Bone marrow (tissue), 2 donors: Measurements from ENCODE around the gene CTIF.

Experiments used
- DNase-seq, 2 donors: peaks; one replicate each; lab custom pipeline; 2025; lab: John Stamatoyannopoulos, UW

The CTIF gene

GRCh38 chr18:48682768-48683167, 143.9 kb downstream of the CTIF start:
- no peak for DNase-seq

GRCh38 chr18:48683197-48683596, 144.4 kb downstream of the CTIF start:
- no peak for DNase-seq

GRCh38 chr18:48683661-48684060, 144.8 kb downstream of the CTIF start:
- DNase-seq, result no peak

- DNase-seq, result no peak
Observed at GRCh38 chr18:48687346-48688042, 148.7 kb downstream of the CTIF start.

GRCh38 chr18:48688961-48689360, 150.1 kb downstream of the CTIF start:
- no peak for DNase-seq

- DNase-seq, result no peak
Observed at GRCh38 chr18:48689548-48689947, 150.7 kb downstream of the CTIF start.

- DNase-seq, result no peak
Observed at GRCh38 chr18:48690494-48690893, 151.7 kb downstream of the CTIF start.

- no peak for DNase-seq
Observed at GRCh38 chr18:48693006-48693405, 154.2 kb downstream of the CTIF start.

GRCh38 chr18:48693625-48694262, 154.9 kb downstream of the CTIF start:
- no peak for DNase-seq

GRCh38 chr18:48694295-48694694, 155.5 kb downstream of the CTIF start:
- DNase-seq, result no peak

GRCh38 chr18:48695671-48696070, 156.8 kb downstream of the CTIF start:
- no peak for DNase-seq

- DNase-seq, result no peak
Observed at GRCh38 chr18:48696218-48696617, 157.4 kb downstream of the CTIF start.

GRCh38 chr18:48697441-48697840, 158.6 kb downstream of the CTIF start:
- DNase-seq, result no peak

- DNase-seq, result no peak
Observed at GRCh38 chr18:48698707-48699106, 159.9 kb downstream of the CTIF start.

GRCh38 chr18:48699761-48700160, 160.9 kb downstream of the CTIF start:
- no peak for DNase-seq

- DNase-seq, result no peak
Observed at GRCh38 chr18:48700446-48700845, 161.6 kb downstream of the CTIF start.

- DNase-seq, result no peak
Observed at GRCh38 chr18:48702346-48703027, 163.7 kb downstream of the CTIF start.

GRCh38 chr18:48703028-48703386, 164.2 kb downstream of the CTIF start:
- no peak for DNase-seq

- no peak for DNase-seq
Observed at GRCh38 chr18:48703418-48703817, 164.6 kb downstream of the CTIF start.

- DNase-seq, result no peak
Observed at GRCh38 chr18:48705043-48705442, 166.2 kb downstream of the CTIF start.

GRCh38 chr18:48705531-48705930, 166.7 kb downstream of the CTIF start:
- no peak for DNase-seq

- DNase-seq, result no peak
Observed at GRCh38 chr18:48706731-48707130, 167.9 kb downstream of the CTIF start.

GRCh38 chr18:48707636-48708296, 168.9 kb downstream of the CTIF start:
- no peak for DNase-seq
